H9 (cell line): Measurements from ENCODE around the gene RFNG. TPM values are rescaled to one million over a fixed set of nuclear protein-coding genes. Genes with fewer than 3 reads are reported as not detected.

Experiments used
- DNase-seq: peaks from one replicate; pipeline ENCODE4 v3.0.0-alpha.2; 2017
- H2AFZ ChIP-seq: one replicate; pipeline ENCODE4 v1.6.1; 2013; ENCODE audit warnings: mild to moderate bottlenecking, low read length, control low read depth, moderate library complexity
- H2AK5ac ChIP-seq: 2 replicates; pipeline ENCODE4 v1.6.1; 2013; ENCODE audit warnings: low read length, control low read depth, mixed read lengths; ENCODE audit not compliant: insufficient read length
- H2BK120ac ChIP-seq: one replicate; pipeline ENCODE4 v1.6.1; 2013; ENCODE audit warnings: low read depth, mild to moderate bottlenecking, low read length, control low read depth, inconsistent platforms; ENCODE audit not compliant: poor library complexity, severe bottlenecking
- H2BK12ac ChIP-seq: 2 replicates; pipeline ENCODE4 v1.6.1; 2013; ENCODE audit warnings: low read length, control low read depth, mixed read lengths, low read depth; ENCODE audit not compliant: insufficient read length
- H2BK15ac ChIP-seq: 2 replicates; pipeline ENCODE4 v1.6.1; 2013; ENCODE audit warnings: low read depth, low read length, control low read depth
- H2BK20ac ChIP-seq: one replicate; pipeline ENCODE4 v1.6.1; 2013; ENCODE audit warnings: low read depth, mild to moderate bottlenecking, low read length, control low read depth, inconsistent platforms; ENCODE audit not compliant: poor library complexity, severe bottlenecking
- H2BK5ac ChIP-seq: 2 replicates; pipeline ENCODE4 v1.6.1; 2013; ENCODE audit warnings: low read length, control low read depth, mixed read lengths; ENCODE audit not compliant: insufficient read length
- H3K14ac ChIP-seq: 2 replicates; pipeline ENCODE4 v1.6.1; 2013; ENCODE audit warnings: low read length, control low read depth; ENCODE audit not compliant: insufficient read depth
- H3K18ac ChIP-seq: 2 replicates; pipeline ENCODE4 v1.6.1; 2013; ENCODE audit warnings: low read depth, mild to moderate bottlenecking, mixed read lengths, low read length, control low read depth; ENCODE audit not compliant: insufficient read length
- H3K23ac ChIP-seq: 2 replicates; pipeline ENCODE4 v1.6.1; 2013; ENCODE audit warnings: low read length, control low read depth, mixed read lengths, low read depth; ENCODE audit not compliant: insufficient read length
- H3K23me2 ChIP-seq: 2 replicates; pipeline ENCODE4 v1.6.1; 2013; ENCODE audit warnings: low read depth, mild to moderate bottlenecking, mixed read lengths, low read length, control low read depth; ENCODE audit not compliant: insufficient read length, poor library complexity, severe bottlenecking
- H3K27ac ChIP-seq: 2 replicates; pipeline ENCODE4 v1.5.1; 2013; ENCODE audit warnings: low read length, control low read depth, mixed read lengths, low read depth; ENCODE audit not compliant: insufficient read length
- H3K27me3 ChIP-seq: 2 replicates; pipeline ENCODE4 v1.6.1; 2013; ENCODE audit warnings: low read length, control low read depth, inconsistent platforms; ENCODE audit not compliant: insufficient read depth
- H3K4ac ChIP-seq: 2 replicates; pipeline ENCODE4 v1.6.1; 2013; ENCODE audit warnings: low read depth, mild to moderate bottlenecking, control low read depth, inconsistent platforms, low read length, moderate library complexity
- H3K4me1 ChIP-seq: 2 replicates; pipeline ENCODE4 v1.6.1; 2013; ENCODE audit warnings: low read length, control low read depth, inconsistent platforms; ENCODE audit not compliant: insufficient read depth
- H3K4me2 ChIP-seq: 2 replicates; pipeline ENCODE4 v1.6.1; 2013; ENCODE audit warnings: low read length, control low read depth, mixed read lengths; ENCODE audit not compliant: insufficient read length, insufficient read depth
- H3K56ac ChIP-seq: 2 replicates; pipeline ENCODE4 v1.6.1; 2013; ENCODE audit warnings: low read depth, mild to moderate bottlenecking, mixed read lengths, low read length, control low read depth; ENCODE audit not compliant: insufficient read length
- H3K79me1 ChIP-seq: 2 replicates; pipeline ENCODE4 v1.6.1; 2013; ENCODE audit warnings: low read depth, mild to moderate bottlenecking, moderate library complexity, low read length, control low read depth, inconsistent platforms; ENCODE audit not compliant: insufficient read depth, poor library complexity, severe bottlenecking
- H3K79me2 ChIP-seq: 2 replicates; pipeline ENCODE4 v1.6.1; 2013; ENCODE audit warnings: low read length, control low read depth, inconsistent platforms; ENCODE audit not compliant: insufficient read depth
- H3K9ac ChIP-seq: 2 replicates; pipeline ENCODE4 v1.6.1; 2013; ENCODE audit warnings: low read length, control low read depth, mixed read lengths; ENCODE audit not compliant: insufficient read length; ENCODE audit errors: extremely low read depth
- H3K9me3 ChIP-seq: one replicate; pipeline ENCODE4 v1.6.1; 2013; ENCODE audit warnings: low read depth, low read length, inconsistent platforms; ENCODE audit not compliant: control insufficient read depth
- H3T11ph ChIP-seq: one replicate; pipeline ENCODE4 v1.6.1; 2013; ENCODE audit warnings: mild to moderate bottlenecking, low read length, control low read depth, inconsistent platforms
- H4K20me1 ChIP-seq: one replicate; pipeline ENCODE4 v1.6.1; 2013; ENCODE audit not compliant: control insufficient read depth, insufficient read length, insufficient read depth
- H4K5ac ChIP-seq: 2 replicates; pipeline ENCODE4 v1.6.1; 2013; ENCODE audit warnings: low read depth, mild to moderate bottlenecking, mixed read lengths, low read length, control low read depth; ENCODE audit not compliant: insufficient read length
- H4K8ac ChIP-seq: replicated peaks from 2 replicates; pipeline ENCODE4 v1.6.1; 2013; ENCODE audit warnings: low read length, control low read depth, mixed read lengths, low read depth; ENCODE audit not compliant: insufficient read length
- H4K91ac ChIP-seq: 2 replicates; pipeline ENCODE4 v1.6.1; 2013; ENCODE audit warnings: low read depth, mild to moderate bottlenecking, moderate library complexity, mixed read lengths, low read length, control low read depth; ENCODE audit not compliant: insufficient read length
- H3K27ac Mint-ChIP-seq, 3 experiments: 2 replicates in 2 of 3; 3 replicates in 1 of 3; pipeline ENCODE4 v1.8.0; 2020 to 2021; ENCODE audit warnings: mixed read lengths in 3 of 3, mild to moderate bottlenecking in 1 of 3, moderate library complexity in 1 of 3
- H3K27me3 Mint-ChIP-seq: 2 replicates; pipeline ENCODE4 v1.8.0; 2021; ENCODE audit warnings: low read depth, mild to moderate bottlenecking, moderate library complexity, mixed read lengths
- H3K36me3 Mint-ChIP-seq, 3 experiments: 2 replicates in 2 of 3; 3 replicates in 1 of 3; pipeline ENCODE4 v1.8.0; 2020 to 2021; ENCODE audit warnings: low read depth in 3 of 3, mixed read lengths in 3 of 3; ENCODE audit not compliant: insufficient read depth in 1 of 3
- H3K4me1 Mint-ChIP-seq, 2 experiments: 2 replicates each; pipeline ENCODE4 v1.8.0; 2020; ENCODE audit warnings: mixed read lengths in 2 of 2
- H3K4me3 Mint-ChIP-seq, 2 experiments: 2 replicates in 1 of 2; 3 replicates in 1 of 2; pipeline ENCODE4 v1.8.0; 2020 to 2021; ENCODE audit warnings: mild to moderate bottlenecking in 2 of 2, mixed read lengths in 2 of 2, moderate library complexity in 1 of 2
- H3K9me3 Mint-ChIP-seq, 2 experiments: 2 replicates in 1 of 2; 3 replicates in 1 of 2; pipeline ENCODE4 v1.8.0; 2020; ENCODE audit warnings: mild to moderate bottlenecking in 2 of 2, mixed read lengths in 2 of 2, moderate library complexity in 1 of 2
- CTCF ChIP-seq: fragments of 200-600 bp; sonication (generic); conservative IDR thresholded peaks from 3 replicates; pipeline ENCODE4 v1.8.0; 2021; ENCODE audit warnings: antibody characterized with exemption, mild to moderate bottlenecking
- WGBS: extraction: QIAGEN DNeasy Blood & Tissue Kit; methylation state at CpG from one replicate; pipeline ENCODE4 v1.1.7; 2013; ENCODE audit warnings: missing lambda C conversion rate, low lambda C conversion rate, mixed read lengths; ENCODE audit not compliant: insufficient read length; ENCODE audit errors: extremely low coverage; 5-methylcytosine and 5-hydroxymethylcytosine counted together
- total RNA-seq: library from RNA; stranded (reverse); gene quantifications from 2 replicates; pipeline ENCODE4 v1.2.1, GENCODE V29; 2021

The RFNG gene
- total RNA-seq, 1 experiment from 2014 or later: 34.0 TPM

GRCh38 chr17:82042649-82043048 lies 9.0 kb downstream of the RFNG start:
- Mint-ChIP-seq H3K27me3 (peaks cover 10% of the 10 kb centered on the region), H3K4me3 (peak overlapping the region in 1 of 2 experiments; percentile 39; a peak in 1 of 5 replicates), H3K9me3 (no peaks in the 10 kb centered on the region; a peak in 2 of 5 replicates), H3K4me1 (peaks cover 24 to 29% of the 10 kb centered on the region in 2 experiments), H3K27ac (no peak overlapping the region; a peak in 1 of 7 replicates), H3K36me3 (peaks cover 4 to 13% (median 9%) of the 10 kb centered on the region in 3 experiments; a peak in 6 of 7 replicates)
- Histone ChIP-seq H3K27me3 (no peaks in the 10 kb centered on the region), H3K79me2 (no peaks in the 10 kb centered on the region), H3K9me3 (no peaks in the 10 kb centered on the region), H2BK20ac (no peak overlapping the region), H3K18ac (no peak overlapping the region), H2BK5ac (no peak overlapping the region), H3K4me2 (no peak overlapping the region), H4K5ac (no peak overlapping the region), H2BK120ac (no peak overlapping the region), H3K79me1 (no peaks in the 10 kb centered on the region), H2AK5ac (no peak overlapping the region), H3K23ac (no peak overlapping the region), H2BK15ac (no peak overlapping the region), H3K23me2 (no peaks in the 10 kb centered on the region), H3K4ac (no peak overlapping the region), H2BK12ac (no peak overlapping the region), H4K20me1 (no peaks in the 10 kb centered on the region), H3K14ac (no peak overlapping the region), H4K8ac (no peak overlapping the region), H2AFZ (no peak overlapping the region), H3K4me1 (no peaks in the 10 kb centered on the region; the same call in 1 of the 2 replicates), H3K27ac (no peak overlapping the region), H3K9ac (no peak overlapping the region), H3K56ac (no peak overlapping the region), H4K91ac (no peak overlapping the region), H3T11ph (no peak overlapping the region)
- TF ChIP-seq CTCF: no peak
- WGBS: no CpG with 5 or more reads among the region's 9 CpGs
- no peak for DNase-seq
